Stimulated activated CD8-positive, alpha-beta memory T cell treated with anti-CD3 and anti-CD28 coated beads, Interleukin-7, amount 100 ng/mL, for 24 hours (primary cell): ENCODE data around the gene LENEP.

Experiments used
- DNase-seq: peaks from one replicate; pipeline ENCODE4 v3.0.0-alpha.2; 2020; ENCODE audit warnings: low read depth

The LENEP gene

DNA sequence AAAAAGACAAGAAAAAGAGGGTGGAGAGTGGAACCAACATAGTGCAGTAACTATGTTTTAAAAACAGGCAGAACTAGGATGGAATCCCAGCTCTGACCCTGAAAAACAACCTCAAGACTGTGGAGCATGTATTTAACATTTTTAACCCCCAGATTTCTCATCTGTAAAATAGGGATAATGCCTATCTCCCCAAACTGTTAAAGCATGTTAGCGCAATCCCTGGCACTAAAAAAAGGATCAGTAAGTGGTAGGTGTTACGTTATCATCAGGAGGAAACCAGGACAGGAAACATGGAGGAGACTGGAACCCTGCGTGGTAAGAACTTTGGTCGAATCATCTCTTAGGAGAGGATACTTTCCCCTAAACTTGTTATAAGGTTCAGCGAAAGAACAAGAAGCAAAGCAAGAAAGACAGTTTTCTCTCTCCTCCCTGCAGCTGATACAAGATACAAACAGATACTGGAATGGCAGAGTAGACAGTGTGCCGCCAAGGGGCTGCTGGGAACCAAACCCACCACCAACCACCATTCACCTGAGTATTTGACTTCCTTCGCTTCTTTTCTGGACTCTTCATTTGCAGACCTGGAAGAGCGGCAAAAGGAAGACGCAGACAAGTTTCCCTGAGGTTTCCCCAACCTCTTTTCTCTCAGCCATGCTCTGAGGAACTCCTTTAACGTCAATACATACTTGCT is 32.8 kb upstream of the LENEP start:
- DNase-seq = no peak

DNA sequence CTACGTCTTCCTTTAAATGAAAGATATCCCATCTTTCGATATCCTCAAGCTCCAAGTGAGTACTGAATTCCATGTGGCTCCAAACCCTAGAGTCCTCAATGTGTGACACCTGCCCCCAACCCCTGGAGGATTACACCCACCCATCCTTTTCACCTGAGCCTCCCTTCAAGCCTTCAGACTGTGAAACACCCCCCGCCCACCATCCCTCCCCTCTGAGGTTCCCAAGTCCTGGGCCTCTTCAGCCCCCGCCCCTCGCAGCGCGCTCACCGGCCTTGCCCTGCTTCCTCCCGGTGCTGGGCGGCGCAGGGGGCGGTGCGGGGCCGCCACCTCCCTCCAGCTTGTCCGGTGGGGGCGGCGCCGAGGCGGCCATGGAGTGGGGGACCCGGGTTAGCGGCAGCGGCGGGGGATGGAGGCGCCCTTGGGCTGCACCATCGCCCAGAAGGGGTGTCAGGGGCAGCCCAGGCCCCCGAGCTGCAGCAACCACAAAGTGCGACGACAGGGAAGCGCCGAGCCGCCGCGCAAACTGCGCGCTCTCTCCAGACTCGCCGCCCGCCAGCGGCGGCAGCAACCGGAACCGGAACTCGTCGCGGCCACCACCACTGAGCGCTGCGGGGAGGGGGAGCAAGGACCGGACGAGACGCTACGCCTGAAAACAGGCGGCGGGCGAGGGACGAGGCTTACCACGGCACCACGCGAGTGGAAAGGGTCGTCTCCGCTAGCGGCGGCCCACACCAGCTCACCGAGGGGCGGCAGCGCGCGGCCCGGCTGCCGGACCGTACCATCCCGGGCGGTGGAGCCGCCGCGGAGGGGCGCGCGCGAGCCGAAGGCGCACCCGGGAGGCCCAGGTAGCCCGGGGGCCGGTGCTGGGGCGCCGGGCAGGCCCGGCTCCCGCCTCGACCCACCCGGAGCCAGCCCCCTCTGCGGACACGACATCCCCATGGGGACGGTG is 31.9 kb upstream of the LENEP start, which contains the start of gene PYGO2:
Gene PYGO2 (minus strand): TSS at position 576 of the 949 bp plus-strand sequence. CDS start 206 bp downstream, at position 370.
- DNase-seq = peak; percentile 64

GRCh38 chr1:154962156-154962749 is 31.1 kb upstream of the LENEP start:
- no peak for DNase-seq

- DNase-seq = no peak
Measured at GRCh38 chr1:154962795-154963330, 30.5 kb upstream of the LENEP start.

DNA sequence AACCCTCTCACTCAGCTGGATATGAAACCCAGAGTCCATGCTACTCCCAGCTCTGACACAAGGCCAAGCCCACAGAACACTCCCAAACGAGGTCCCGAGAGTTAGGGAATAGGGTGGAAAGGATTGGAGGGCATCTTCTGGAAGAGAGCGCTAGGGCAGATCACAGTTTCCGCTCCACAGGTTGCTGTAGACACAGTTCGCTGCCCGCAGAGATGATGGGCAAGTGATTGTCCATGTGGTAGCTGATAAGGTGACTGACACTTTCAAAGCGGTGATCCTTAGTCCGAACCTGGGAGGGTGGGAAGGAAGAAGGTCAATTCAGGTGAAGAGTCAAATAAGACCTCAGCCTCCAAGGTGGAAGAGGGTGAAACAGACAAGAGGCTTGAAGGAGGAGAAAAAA is 29.7 kb upstream of the LENEP start:
- DNase-seq = no peak

DNA sequence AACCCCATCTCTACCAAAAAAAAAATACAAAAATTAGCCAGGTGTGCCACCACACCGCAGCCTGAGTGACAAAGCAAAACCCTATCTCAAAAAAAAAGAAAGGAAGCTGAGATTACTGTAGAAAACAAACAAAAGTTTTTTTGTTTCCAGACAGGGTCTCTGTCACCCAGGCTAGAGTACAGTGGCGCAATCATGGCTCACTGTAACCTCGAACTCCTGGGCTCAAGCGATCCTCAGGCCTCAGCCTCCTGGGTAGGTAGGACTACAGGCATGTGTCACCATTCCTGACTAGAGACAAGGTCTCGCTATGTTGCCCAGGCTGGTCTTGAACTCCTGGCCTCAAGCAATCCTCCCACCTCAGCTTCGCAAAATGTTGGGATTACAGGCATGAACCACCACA is 29.0 kb upstream of the LENEP start:
- DNase-seq = no peak

DNA sequence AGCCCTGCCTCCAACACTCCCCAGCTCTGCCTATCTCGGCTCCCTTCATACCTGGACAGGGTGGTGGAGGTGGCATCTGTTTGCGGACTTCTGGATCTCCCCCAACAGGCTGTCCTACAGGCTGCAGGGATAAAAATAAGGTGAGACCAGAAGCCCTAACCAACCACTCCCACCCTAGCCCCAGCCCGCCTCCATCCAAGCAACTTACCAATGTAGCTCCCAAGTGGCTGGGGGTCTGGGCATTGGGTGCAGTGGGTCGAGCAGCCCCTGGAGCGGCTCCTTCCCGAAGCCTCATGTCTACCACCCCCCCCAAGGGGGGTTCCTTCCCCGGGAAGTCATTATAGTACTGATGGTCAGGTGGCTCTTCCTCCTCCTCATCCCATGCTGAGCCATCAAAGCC is 27.3 kb upstream of the LENEP start:
- DNase-seq = no peak

DNA sequence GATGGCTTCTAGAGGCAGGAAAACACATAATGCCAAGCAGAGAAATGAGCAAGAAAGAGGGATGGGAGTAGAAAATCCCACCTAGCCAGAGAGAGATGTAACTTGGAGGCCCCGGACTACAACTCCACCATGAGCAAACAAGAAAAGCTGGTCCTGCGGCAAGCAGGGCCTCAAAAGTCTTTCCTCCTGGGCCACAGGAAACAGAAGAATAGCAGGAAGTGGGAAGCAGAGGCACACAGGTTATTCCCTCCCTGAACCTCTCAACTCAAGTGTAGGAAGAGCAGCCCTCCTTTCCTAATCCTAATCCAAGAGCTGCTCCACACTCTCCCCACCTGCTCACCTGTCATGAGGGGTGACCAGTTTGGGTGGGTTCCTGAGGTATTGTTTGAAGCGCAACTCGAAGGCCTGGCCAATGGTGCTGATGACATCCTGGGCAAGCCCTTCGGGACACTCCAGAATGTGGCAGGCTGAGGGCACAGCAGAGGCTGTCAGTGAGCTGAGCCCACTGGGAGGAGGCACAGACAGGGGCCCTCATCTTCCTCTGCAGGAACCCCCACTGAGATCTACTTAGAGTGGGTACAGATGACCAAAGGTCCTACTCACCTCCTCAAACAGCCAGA is 25.9 kb upstream of the LENEP start:
- no peak for DNase-seq

- no peak for DNase-seq
Measured at GRCh38 chr1:154968731-154969130, 24.7 kb upstream of the LENEP start.

DNA sequence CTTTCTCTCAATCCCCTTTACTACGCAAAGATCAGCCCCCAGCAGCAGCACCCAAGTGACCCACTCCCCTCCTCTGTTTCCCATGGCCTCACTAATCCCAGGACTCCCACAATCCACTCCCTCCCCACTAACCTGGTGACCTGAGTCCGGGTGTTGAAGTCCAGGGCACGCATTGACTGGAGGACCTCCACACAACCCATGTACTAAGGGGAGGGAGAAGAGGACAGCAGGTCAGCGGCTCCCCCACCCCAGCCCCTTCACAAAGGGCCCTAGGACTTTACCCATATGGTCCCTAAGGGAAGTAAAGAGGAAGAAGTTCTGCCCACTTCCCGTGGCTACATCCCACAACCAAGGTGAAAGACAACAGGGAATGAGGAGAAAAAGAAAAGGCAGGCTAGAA is 24.1 kb upstream of the LENEP start:
- no peak for DNase-seq

GRCh38 chr1:154969860-154970452 is 23.4 kb upstream of the LENEP start:
- DNase-seq = no peak

GRCh38 chr1:154970631-154971340 is 22.6 kb upstream of the LENEP start, which contains the start of gene SHC1:
Gene SHC1, minus strand, starts transcription at chr1:154970747. Its CDS starts 221 bp downstream, at chr1:154970526.
- no peak for DNase-seq

DNA sequence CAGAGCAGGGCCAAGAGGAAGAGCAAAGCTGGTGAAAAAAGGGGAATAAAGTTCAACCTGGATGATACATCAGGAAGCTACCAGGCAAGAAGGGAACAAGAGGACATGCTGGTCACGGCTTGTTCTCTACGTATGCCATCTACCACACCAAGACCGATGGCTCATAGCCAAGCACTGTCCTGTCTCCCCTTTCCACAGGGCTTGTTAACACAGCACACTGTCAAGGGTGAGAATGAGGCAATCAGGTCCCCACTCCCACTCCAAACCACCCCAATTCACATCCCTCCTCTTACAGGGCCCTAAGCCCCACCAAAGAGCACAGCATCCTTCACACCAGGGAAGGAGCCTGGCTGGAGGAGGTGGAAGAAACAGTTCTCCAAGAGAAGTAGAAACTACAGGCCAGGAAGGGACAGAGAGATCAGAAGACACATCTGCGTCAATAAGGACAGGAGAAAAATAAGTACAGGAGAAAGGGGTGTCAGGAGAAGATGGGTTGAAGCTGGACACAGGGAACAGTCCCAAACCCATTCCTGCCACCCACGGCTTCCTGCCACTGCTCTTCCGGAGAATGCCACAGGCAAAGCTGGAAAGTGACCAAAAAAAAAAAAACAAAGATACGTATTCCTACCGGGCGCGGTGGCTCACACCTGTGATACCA is 21.9 kb upstream of the LENEP start:
- no peak for DNase-seq

- DNase-seq = no peak
Measured at GRCh38 chr1:154972213-154972516, 21.2 kb upstream of the LENEP start.

DNA sequence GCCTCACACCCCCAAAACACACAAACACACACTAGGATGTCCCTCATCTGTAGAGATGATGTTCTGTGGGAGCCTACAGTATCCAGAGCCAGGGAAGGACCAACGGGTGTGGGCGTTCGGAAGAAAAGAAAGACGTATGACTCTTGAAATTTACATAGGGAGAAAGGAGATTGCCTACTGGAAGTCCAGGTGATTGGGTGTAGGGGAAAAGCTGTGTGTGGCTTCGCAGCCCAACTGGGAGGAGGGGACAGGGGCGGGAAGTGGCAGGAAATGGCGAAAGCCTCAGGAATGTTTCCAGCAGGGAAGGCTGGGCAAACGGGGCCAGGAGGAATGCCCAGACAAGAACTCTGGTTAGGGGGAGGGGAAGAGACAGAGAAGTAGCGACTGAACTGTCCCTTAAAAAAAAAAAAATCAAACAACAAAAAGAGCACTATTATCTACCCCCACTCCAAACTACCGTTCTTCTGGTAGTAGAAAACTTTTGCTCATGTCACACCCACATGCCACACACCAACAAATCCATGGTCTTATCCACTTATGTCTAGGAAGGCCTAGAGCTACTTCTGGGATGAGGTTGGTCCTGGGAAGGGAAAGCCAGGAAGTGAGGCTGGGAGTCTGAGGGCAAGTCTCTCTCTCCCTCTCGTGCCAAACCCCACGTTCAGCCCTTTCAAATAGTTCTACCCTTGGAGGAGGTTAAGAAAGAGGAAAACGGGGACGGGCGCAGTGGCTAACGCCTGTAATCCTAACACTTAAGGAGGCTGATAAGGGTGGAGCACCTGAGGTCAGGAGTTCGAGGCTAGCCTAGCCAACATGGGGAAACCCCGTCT is 20.7 kb upstream of the LENEP start:
- DNase-seq = no peak

- DNase-seq = peak; percentile 87
Measured at GRCh38 chr1:154973344-154974101, 19.9 kb upstream of the LENEP start.

GRCh38 chr1:154974102-154974807 is 19.1 kb upstream of the LENEP start, which contains the start of gene CKS1B:
Gene CKS1B, plus strand, starts transcription at chr1:154974681. Its CDS starts 65 bp downstream, at chr1:154974746.
- peak; percentile 86 for DNase-seq

- DNase-seq = peak; percentile 83
Measured at GRCh38 chr1:154974808-154975408, 18.5 kb upstream of the LENEP start.
